HepG2 (cell line): ENCODE measurements around the gene SERTAD1. TPM values are rescaled to one million over a fixed set of nuclear protein-coding genes. Genes with fewer than 3 reads are reported as not detected.

Experiments used
- CC2D1A ChIP-seq: sonication (generic); formaldehyde crosslinking; IDR thresholded peaks from 2 replicates; pipeline ENCODE4 v1.8.1; 2023; ENCODE audit warnings: mild to moderate bottlenecking, missing genetic modification reagents
- CREBL2 ChIP-seq: sonication (generic); formaldehyde crosslinking; IDR thresholded peaks from 2 replicates; pipeline ENCODE4 v1.8.1; 2023; ENCODE audit warnings: missing genetic modification reagents, mild to moderate bottlenecking, borderline replicate concordance
- LCORL ChIP-seq, 2 experiments: fragments of 450-650 bp in 1 of 2; sonication (generic) in 1 of 2; formaldehyde crosslinking in 1 of 2; IDR thresholded peaks; 2 replicates each; pipeline versions ENCODE4 v1.5.0 to v1.6.1; 2017 to 2020; ENCODE audit warnings: antibody characterized with exemption in 1 of 2, missing genetic modification reagents in 1 of 2
- PATZ1 ChIP-seq: sonication (generic); formaldehyde crosslinking; IDR thresholded peaks from 2 replicates; pipeline ENCODE4 v1.4.0; 2020; ENCODE audit warnings: missing genetic modification reagents
- PHF20 ChIP-seq: sonication (generic); formaldehyde crosslinking; IDR thresholded peaks from 2 replicates; pipeline ENCODE4 v1.5.0; 2020; ENCODE audit warnings: mild to moderate bottlenecking, missing genetic modification reagents
- TFDP2 ChIP-seq: sonication (generic); formaldehyde crosslinking; IDR thresholded peaks from 2 replicates; pipeline ENCODE4 v1.4.0; 2020; ENCODE audit warnings: missing genetic modification reagents
- TP53 ChIP-seq: sonication (generic); formaldehyde crosslinking; conservative IDR thresholded peaks from 2 replicates; pipeline ENCODE4 v1.4.0; 2020; ENCODE audit warnings: missing genetic modification reagents
- YEATS2 ChIP-seq: sonication (generic); formaldehyde crosslinking; IDR thresholded peaks from 2 replicates; pipeline ENCODE4 v1.4.0; 2020; ENCODE audit warnings: missing genetic modification reagents, borderline replicate concordance
- ZNF205 ChIP-seq: IDR thresholded peaks from 2 replicates; pipeline ENCODE4 v1.6.1; 2018; ENCODE audit warnings: missing biosample characterization, missing genetic modification reagents
- ZNF558 ChIP-seq: sonication (generic); formaldehyde crosslinking; IDR thresholded peaks from 2 replicates; pipeline ENCODE4 v1.9.0; 2022; ENCODE audit warnings: mild to moderate bottlenecking, missing genetic modification reagents, borderline replicate concordance
- ZNF660 ChIP-seq: sonication (generic); formaldehyde crosslinking; IDR thresholded peaks from 2 replicates; pipeline ENCODE4 v1.5.1; 2020; ENCODE audit warnings: mild to moderate bottlenecking, low read depth, missing genetic modification reagents, borderline replicate concordance
- ZNF773 ChIP-seq: sonication (generic); formaldehyde crosslinking; IDR thresholded peaks from 2 replicates; pipeline ENCODE4 v1.4.0; 2020; ENCODE audit warnings: missing genetic modification reagents, borderline replicate concordance
- polyA plus RNA-seq, 8 experiments: library from polyadenylated mRNA; depleted of rRNA in 3 of 8; stranded (reverse) in 7 of 8; unstranded in 1 of 8; fragments of >200 nt; fragmentation: Illumina TruSeq in 4 of 8; extraction: Trizol in 4 of 8; gene quantifications; 2 replicates each; pipeline versions ENCODE4 v1.2.1 to v1.2.3, GENCODE V29; 2011 to 2016; ENCODE audit warnings: low read depth in 4 of 8, missing spikeins in 1 of 8, mixed read lengths in 1 of 8; ENCODE audit not compliant: insufficient read depth in 1 of 8
- total RNA-seq, 5 experiments: library from RNA; depleted of rRNA; stranded (reverse); fragments of >200 nt; fragmentation: Illumina TruSeq; extraction: Trizol; gene quantifications; 2 replicates each; pipeline ENCODE4 v1.2.3, GENCODE V29; 2016; ENCODE audit warnings: low read depth in 1 of 5
- TF ChIP-seq, protein P1 (sequence below): sonication (generic); formaldehyde crosslinking; IDR thresholded peaks from 2 replicates; pipeline ENCODE4 v1.5.1; 2020; ENCODE audit warnings: mild to moderate bottlenecking, missing genetic modification reagents, moderate library complexity
- TF ChIP-seq, protein P2 (sequence below): IDR thresholded peaks from 2 replicates; pipeline ENCODE4 v1.6.1; 2016

The SERTAD1 gene
- total and polyA plus RNA-seq, 2 of the 13 experiments (the other 11 are each of a cell fraction or from before 2014, with no cell fraction given) = 4.3 to 4.5 TPM

DNA sequence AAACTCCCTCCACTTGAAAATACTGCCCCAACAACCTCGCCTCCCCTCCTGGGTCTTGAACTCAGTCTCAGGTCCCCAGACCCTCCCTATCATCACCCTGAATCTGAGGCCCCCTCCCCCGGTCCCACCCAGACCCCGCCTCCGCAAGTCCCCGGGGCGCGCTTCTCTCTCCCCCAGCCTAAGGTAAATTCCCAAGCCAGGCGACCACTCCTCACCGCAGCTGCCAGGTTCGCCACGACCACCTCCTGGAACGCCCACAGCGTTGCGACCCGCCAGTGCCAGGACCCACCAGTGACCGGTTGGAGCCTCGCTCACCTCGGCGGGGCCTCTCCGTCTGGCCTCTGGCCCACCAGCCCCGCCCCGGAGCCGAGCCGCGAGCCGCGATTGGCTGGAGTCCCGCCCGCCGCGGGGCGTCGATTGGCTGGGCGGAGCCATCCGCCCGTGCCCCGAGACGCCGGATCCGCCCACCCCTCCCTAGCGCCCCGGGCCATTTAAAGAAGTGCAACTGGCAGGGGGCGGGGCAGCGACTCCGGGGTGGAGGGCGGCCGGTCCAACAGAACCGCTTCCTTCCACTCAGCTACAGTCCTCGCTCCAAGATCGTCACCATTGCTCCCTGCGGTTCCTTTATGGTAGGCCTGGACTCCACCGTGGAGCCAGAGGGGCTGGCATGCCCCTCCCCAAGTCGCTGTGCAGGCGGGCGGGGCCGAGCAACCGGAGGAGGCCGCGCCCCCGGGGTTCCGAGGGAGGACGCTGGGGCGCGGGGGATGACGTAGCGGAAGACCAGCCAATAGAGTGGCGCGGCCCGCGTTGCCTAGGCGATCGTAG lies 18.4 kb upstream of the SERTAD1 start, which contains the start of gene SERTAD3 (continued):
- TF ChIP-seq, protein P1, sequence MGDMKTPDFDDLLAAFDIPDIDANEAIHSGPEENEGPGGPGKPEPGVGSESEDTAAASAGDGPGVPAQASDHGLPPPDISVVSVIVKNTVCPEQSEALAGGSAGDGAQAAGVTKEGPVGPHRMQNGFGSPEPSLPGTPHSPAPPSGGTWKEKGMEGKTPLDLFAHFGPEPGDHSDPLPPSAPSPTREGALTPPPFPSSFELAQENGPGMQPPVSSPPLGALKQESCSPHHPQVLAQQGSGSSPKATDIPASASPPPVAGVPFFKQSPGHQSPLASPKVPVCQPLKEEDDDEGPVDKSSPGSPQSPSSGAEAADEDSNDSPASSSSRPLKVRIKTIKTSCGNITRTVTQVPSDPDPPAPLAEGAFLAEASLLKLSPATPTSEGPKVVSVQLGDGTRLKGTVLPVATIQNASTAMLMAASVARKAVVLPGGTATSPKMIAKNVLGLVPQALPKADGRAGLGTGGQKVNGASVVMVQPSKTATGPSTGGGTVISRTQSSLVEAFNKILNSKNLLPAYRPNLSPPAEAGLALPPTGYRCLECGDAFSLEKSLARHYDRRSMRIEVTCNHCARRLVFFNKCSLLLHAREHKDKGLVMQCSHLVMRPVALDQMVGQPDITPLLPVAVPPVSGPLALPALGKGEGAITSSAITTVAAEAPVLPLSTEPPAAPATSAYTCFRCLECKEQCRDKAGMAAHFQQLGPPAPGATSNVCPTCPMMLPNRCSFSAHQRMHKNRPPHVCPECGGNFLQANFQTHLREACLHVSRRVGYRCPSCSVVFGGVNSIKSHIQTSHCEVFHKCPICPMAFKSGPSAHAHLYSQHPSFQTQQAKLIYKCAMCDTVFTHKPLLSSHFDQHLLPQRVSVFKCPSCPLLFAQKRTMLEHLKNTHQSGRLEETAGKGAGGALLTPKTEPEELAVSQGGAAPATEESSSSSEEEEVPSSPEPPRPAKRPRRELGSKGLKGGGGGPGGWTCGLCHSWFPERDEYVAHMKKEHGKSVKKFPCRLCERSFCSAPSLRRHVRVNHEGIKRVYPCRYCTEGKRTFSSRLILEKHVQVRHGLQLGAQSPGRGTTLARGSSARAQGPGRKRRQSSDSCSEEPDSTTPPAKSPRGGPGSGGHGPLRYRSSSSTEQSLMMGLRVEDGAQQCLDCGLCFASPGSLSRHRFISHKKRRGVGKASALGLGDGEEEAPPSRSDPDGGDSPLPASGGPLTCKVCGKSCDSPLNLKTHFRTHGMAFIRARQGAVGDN (CRISPR knock-in tag) = peak; percentile 73
- TF ChIP-seq ZNF660 (CRISPR knock-in tag) = no peak
- TF ChIP-seq, protein P2, sequence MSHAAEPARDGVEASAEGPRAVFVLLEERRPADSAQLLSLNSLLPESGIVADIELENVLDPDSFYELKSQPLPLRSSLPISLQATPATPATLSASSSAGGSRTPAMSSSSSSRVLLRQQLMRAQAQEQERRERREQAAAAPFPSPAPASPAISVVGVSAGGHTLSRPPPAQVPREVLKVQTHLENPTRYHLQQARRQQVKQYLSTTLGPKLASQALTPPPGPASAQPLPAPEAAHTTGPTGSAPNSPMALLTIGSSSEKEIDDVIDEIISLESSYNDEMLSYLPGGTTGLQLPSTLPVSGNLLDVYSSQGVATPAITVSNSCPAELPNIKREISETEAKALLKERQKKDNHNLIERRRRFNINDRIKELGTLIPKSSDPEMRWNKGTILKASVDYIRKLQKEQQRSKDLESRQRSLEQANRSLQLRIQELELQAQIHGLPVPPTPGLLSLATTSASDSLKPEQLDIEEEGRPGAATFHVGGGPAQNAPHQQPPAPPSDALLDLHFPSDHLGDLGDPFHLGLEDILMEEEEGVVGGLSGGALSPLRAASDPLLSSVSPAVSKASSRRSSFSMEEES (CRISPR knock-in tag) = no peak
- peak; percentile 89 for TF ChIP-seq PATZ1 (CRISPR knock-in tag)
- 0 out of 2 replicates have a peak, but pooled peaks have one; percentile 17 for TF ChIP-seq YEATS2 (CRISPR knock-in tag)
- TF ChIP-seq ZNF558 (CRISPR knock-in tag) = no peak; the same call in 1 of the 2 replicates
- TF ChIP-seq CC2D1A (CRISPR knock-in tag) = no peak
- TF ChIP-seq ZNF773 (CRISPR knock-in tag) = no peak
- TF ChIP-seq CREBL2 = no peak
- TF ChIP-seq ZNF205 (CRISPR knock-in tag) = no peak; the same call in 1 of the 2 replicates
- TF ChIP-seq PHF20 (CRISPR knock-in tag) = peak; percentile 39; the same call in 1 of the 2 replicates
- TF ChIP-seq TFDP2 (CRISPR knock-in tag) = peak; percentile 80
- no peak for TF ChIP-seq LCORL (IDR thresholded peaks at IDR 0.05)
- TF ChIP-seq LCORL (CRISPR knock-in tag; IDR thresholded peaks at IDR 0.05) = no peak
- TF ChIP-seq TP53 (CRISPR knock-in tag) = no peak
